SIG-M5 treated with dmso at 0.1 percent for 504 hours (cell line): Measurements from ENCODE around the gene CST9L.
"Not testable (repeated sequence)": the region's sequence is repeated elsewhere in the genome, so short reads cannot be mapped to it uniquely, and the experiment has no call there.

Source experiments
- DNase-seq: peaks from one replicate; lab custom pipeline; 2025; ENCODE audit not compliant: unreplicated experiment; lab: John Stamatoyannopoulos, UW

The CST9L gene

GRCh38 chr20:23586735-23587525 is 18.6 kb upstream of the CST9L start:
- no peak for DNase-seq

GRCh38 chr20:23585808-23586734 is 17.8 kb upstream of the CST9L start:
- no peak for DNase-seq

GRCh38 chr20:23585449-23585807 is 17.1 kb upstream of the CST9L start:
- no peak for DNase-seq

- no peak for DNase-seq
These were observed 16.3 kb upstream of the CST9L start for GRCh38 chr20:23584434-23585199.

- DNase-seq: no peak
These were observed 15.2 kb upstream of the CST9L start for GRCh38 chr20:23583526-23583925.

GRCh38 chr20:23582293-23582692 is 14.0 kb upstream of the CST9L start:
- no peak for DNase-seq

- not testable (repeated sequence) for DNase-seq
These were observed 13.5 kb upstream of the CST9L start for GRCh38 chr20:23581833-23582232.

GRCh38 chr20:23574977-23575376 is 6.7 kb upstream of the CST9L start:
- no peak for DNase-seq

- no peak for DNase-seq
These were observed 2.0 kb upstream of the CST9L start for GRCh38 chr20:23570178-23570760.

GRCh38 chr20:23569570-23569969 is 1.3 kb upstream of the CST9L start:
- no peak for DNase-seq

- no peak for DNase-seq
These were observed 667 bp upstream of the CST9L start for GRCh38 chr20:23568971-23569330.

- DNase-seq: no peak
These were observed 1.9 kb downstream of the CST9L start for GRCh38 chr20:23566199-23566932.

GRCh38 chr20:23565503-23566045 is 2.7 kb downstream of the CST9L start:
- DNase-seq: no peak

- DNase-seq: no peak
These were observed 3.4 kb downstream of the CST9L start for GRCh38 chr20:23564927-23565326.

GRCh38 chr20:23562721-23563342 is 5.5 kb downstream of the CST9L start:
- no peak for DNase-seq

- no peak for DNase-seq
These were observed 13.9 kb downstream of the CST9L start for GRCh38 chr20:23554401-23554800.

GRCh38 chr20:23551786-23552185 is 16.5 kb downstream of the CST9L start:
- DNase-seq: no peak

- DNase-seq: no peak
These were observed 16.9 kb downstream of the CST9L start for GRCh38 chr20:23551383-23551782.

- no peak for DNase-seq
These were observed 18.1 kb downstream of the CST9L start for GRCh38 chr20:23550227-23550626.

GRCh38 chr20:23548408-23548807 is 19.9 kb downstream of the CST9L start:
- no peak for DNase-seq
